ENCODE measurements around the gene AGO3.

DNA sequence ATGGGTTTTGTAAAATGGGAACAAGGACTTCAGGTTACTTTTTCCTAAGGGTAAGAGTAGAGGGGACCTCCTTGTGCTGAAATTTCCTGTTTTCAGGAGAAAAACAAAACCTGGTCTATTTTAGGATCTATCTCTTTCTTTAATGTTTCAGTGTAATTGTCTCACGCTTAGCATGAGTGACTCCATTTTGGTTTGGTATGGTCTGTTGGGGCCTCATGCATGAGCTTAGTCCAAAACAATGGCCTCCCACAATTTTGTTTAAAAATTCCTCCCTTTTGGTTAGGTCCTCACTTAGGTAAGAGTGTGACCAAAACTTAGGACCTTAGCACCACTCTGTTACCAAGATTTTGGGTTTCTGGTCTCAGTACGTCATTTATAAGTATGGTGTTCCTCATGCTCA lies 85.8 kb downstream of the AGO3 start:
- TF ChIP-seq, protein P1, sequence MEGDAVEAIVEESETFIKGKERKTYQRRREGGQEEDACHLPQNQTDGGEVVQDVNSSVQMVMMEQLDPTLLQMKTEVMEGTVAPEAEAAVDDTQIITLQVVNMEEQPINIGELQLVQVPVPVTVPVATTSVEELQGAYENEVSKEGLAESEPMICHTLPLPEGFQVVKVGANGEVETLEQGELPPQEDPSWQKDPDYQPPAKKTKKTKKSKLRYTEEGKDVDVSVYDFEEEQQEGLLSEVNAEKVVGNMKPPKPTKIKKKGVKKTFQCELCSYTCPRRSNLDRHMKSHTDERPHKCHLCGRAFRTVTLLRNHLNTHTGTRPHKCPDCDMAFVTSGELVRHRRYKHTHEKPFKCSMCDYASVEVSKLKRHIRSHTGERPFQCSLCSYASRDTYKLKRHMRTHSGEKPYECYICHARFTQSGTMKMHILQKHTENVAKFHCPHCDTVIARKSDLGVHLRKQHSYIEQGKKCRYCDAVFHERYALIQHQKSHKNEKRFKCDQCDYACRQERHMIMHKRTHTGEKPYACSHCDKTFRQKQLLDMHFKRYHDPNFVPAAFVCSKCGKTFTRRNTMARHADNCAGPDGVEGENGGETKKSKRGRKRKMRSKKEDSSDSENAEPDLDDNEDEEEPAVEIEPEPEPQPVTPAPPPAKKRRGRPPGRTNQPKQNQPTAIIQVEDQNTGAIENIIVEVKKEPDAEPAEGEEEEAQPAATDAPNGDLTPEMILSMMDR (conservative IDR thresholded peaks at IDR 0.05; ENCODE audit: low read length): no peak
- TF ChIP-seq EZH2phosphoT487 (IDR thresholded peaks at IDR 0.05; ENCODE audit: borderline replicate concordance, low read depth, low read length): no peak
